OCI-LY7 (cell line): ENCODE measurements around the gene ZNF609. TPM values are rescaled to one million over a fixed set of nuclear protein-coding genes. Genes with fewer than 3 reads are reported as not detected.

Source experiments
- BruUV-seq: library from RNA; stranded (reverse); fragments of 400-500 nt; replicated peaks from 2 replicates; lab custom pipeline; 2021; lab: Mats Ljungman, UMichigan
- CTCF ChIA-PET: fragments of 300-600 bp; sonication (Branson Sonifier 250); formaldehyde crosslinking; loops from one replicate; lab custom pipeline; 2022; ENCODE audit warnings: antibody characterized with exemption; ENCODE audit not compliant: unreplicated experiment; lab: Charles Lee
- POLR2A ChIA-PET: fragments of 300-600 bp; sonication (Branson Sonifier 250); formaldehyde crosslinking; loops from one replicate; lab custom pipeline; 2022; ENCODE audit warnings: antibody characterized with exemption; lab: Charles Lee
- DNase-seq: peaks from one replicate; pipeline ENCODE4 v3.0.0-alpha.2; 2015; ENCODE audit warnings: low spot score
- H2AFZ ChIP-seq: fragments of 200-600 bp; sonication (generic), shearing (Covaris generic); 2 replicates; pipeline ENCODE4 v1.6.1; 2014; ENCODE audit warnings: mild to moderate bottlenecking, antibody characterized with exemption, low read length, moderate library complexity
- H3K27ac ChIP-seq: fragments of 200-600 bp; sonication (generic); 2 replicates; pipeline ENCODE4 v1.5.1; 2014; ENCODE audit warnings: mixed run types, low read depth, mild to moderate bottlenecking, moderate library complexity, low read length, inconsistent platforms; ENCODE audit not compliant: poor library complexity, severe bottlenecking
- H3K36me3 ChIP-seq: fragments of 200-600 bp; sonication (generic); 2 replicates; pipeline ENCODE4 v1.6.1; 2014; ENCODE audit warnings: mild to moderate bottlenecking, antibody characterized with exemption, low read length, moderate library complexity, mixed read lengths; ENCODE audit not compliant: insufficient read depth
- H3K4me1 ChIP-seq: fragments of 200-600 bp; sonication (generic); 2 replicates; pipeline ENCODE4 v1.5.1; 2014; ENCODE audit warnings: mild to moderate bottlenecking, low read length; ENCODE audit not compliant: insufficient read depth, poor library complexity, severe bottlenecking
- H3K4me2 ChIP-seq: fragments of 200-600 bp; sonication (generic); 2 replicates; pipeline ENCODE4 v1.6.1; 2014; ENCODE audit warnings: mild to moderate bottlenecking, low read length
- H3K4me3 ChIP-seq: fragments of 200-600 bp; sonication (generic); 2 replicates; pipeline ENCODE4 v1.5.1; 2014; ENCODE audit warnings: mild to moderate bottlenecking, low read depth, low read length; ENCODE audit not compliant: poor library complexity, severe bottlenecking
- H3K79me2 ChIP-seq: fragments of 200-600 bp; sonication (generic); 2 replicates; pipeline ENCODE4 v1.6.1; 2016; ENCODE audit warnings: low read depth, mild to moderate bottlenecking, low read length, moderate library complexity, mixed read lengths; ENCODE audit not compliant: insufficient read depth
- H3K9me2 ChIP-seq: fragments of 200-600 bp; sonication (generic); 2 replicates; pipeline ENCODE4 v1.6.1; 2016; ENCODE audit warnings: mild to moderate bottlenecking, low read length, mixed read lengths; ENCODE audit not compliant: insufficient read depth
- H3K9me3 ChIP-seq: fragments of 200-600 bp; sonication (generic); 2 replicates; pipeline ENCODE4 v1.6.1; 2014; ENCODE audit warnings: mild to moderate bottlenecking, mixed run types, low read length, mixed read lengths
- H4K20me1 ChIP-seq: fragments of 200-600 bp; sonication (generic); 2 replicates; pipeline ENCODE4 v1.6.1; 2014; ENCODE audit warnings: mild to moderate bottlenecking, antibody characterized with exemption, low read length, moderate library complexity, mixed read lengths; ENCODE audit not compliant: insufficient read depth
- EZH2phosphoT487 ChIP-seq: fragments of 200-600 bp; sonication (generic); IDR thresholded peaks from 2 replicates; pipeline ENCODE4 v1.6.1; 2018; ENCODE audit warnings: low read depth, borderline replicate concordance, mild to moderate bottlenecking, mixed run types, antibody characterized with exemption, low read length, moderate library complexity, mixed read lengths
- intact Hi-C: fragments of 100-400 bp; cut with micrococcal nuclease; formaldehyde crosslinking; loops from one replicate; pipeline ENCODE4 v1.10.0; 2022; ENCODE audit not compliant: unreplicated experiment
- total RNA-seq, 2 experiments: library from RNA; depleted of rRNA in 1 of 2; stranded (reverse); fragments of >200 nt in 1 of 2; shearing (Covaris generic) in 1 of 2; gene quantifications; 2 replicates each; pipeline ENCODE4 v1.2.3, GENCODE V29; 2014 to 2022
- TF ChIP-seq, protein P1 (sequence below): fragments of 200-600 bp; sonication (generic); conservative IDR thresholded peaks from 2 replicates; pipeline ENCODE4 v1.5.1; 2014; ENCODE audit warnings: mild to moderate bottlenecking, antibody characterized with exemption, low read length, moderate library complexity, mixed read lengths

ZNF609 gene
- total RNA-seq, 2 experiments from 2014 or later = 17.2 to 35.1 TPM

DNA sequence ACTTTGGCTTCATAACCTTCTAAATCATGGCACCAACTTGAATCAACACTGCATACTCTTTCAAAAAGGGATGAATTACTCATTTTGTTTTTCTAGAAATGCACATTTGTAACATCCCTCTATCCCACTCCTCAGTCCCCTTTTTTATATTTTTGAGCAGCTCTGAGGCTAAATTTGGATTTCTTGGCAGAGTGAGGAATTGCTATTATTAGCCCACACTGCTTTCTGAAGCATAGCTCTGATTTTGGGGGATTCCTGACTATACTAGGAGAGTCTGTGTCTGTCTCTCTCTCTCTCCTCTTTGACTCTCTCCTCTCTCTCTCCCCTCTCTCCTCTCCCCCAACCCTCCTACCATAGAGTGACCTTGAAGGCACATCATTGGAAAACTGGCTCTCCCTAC lies 238.4 kb downstream of the ZNF609 start:
- Histone ChIP-seq H3K79me2 (peaks cover 42% of the 10 kb centered on the region; the same call in 1 of the 2 replicates), H4K20me1 (peaks cover 20% of the 10 kb centered on the region; the same call in 1 of the 2 replicates), H3K4me3 (no peak overlapping the region), H3K9me3 (no peaks in the 10 kb centered on the region), H3K4me2 (0 out of 2 replicates have a peak overlapping the region, but pooled peaks have one; percentile 86), H3K27ac (no peak overlapping the region), H3K4me1 (peaks cover 57% of the 10 kb centered on the region), H2AFZ (no peak overlapping the region), H3K9me2 (no peaks in the 10 kb centered on the region), H3K36me3 (peaks cover 20% of the 10 kb centered on the region)
- TF ChIP-seq, protein P1, sequence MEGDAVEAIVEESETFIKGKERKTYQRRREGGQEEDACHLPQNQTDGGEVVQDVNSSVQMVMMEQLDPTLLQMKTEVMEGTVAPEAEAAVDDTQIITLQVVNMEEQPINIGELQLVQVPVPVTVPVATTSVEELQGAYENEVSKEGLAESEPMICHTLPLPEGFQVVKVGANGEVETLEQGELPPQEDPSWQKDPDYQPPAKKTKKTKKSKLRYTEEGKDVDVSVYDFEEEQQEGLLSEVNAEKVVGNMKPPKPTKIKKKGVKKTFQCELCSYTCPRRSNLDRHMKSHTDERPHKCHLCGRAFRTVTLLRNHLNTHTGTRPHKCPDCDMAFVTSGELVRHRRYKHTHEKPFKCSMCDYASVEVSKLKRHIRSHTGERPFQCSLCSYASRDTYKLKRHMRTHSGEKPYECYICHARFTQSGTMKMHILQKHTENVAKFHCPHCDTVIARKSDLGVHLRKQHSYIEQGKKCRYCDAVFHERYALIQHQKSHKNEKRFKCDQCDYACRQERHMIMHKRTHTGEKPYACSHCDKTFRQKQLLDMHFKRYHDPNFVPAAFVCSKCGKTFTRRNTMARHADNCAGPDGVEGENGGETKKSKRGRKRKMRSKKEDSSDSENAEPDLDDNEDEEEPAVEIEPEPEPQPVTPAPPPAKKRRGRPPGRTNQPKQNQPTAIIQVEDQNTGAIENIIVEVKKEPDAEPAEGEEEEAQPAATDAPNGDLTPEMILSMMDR = no peak
- no peak for TF ChIP-seq EZH2phosphoT487
- intact Hi-C loops = no loop called here
- POLR2A ChIA-PET = no interaction called here
- CTCF ChIA-PET = no interaction called here
- no peak for DNase-seq
- BruUV-seq = no TSS peak

DNA sequence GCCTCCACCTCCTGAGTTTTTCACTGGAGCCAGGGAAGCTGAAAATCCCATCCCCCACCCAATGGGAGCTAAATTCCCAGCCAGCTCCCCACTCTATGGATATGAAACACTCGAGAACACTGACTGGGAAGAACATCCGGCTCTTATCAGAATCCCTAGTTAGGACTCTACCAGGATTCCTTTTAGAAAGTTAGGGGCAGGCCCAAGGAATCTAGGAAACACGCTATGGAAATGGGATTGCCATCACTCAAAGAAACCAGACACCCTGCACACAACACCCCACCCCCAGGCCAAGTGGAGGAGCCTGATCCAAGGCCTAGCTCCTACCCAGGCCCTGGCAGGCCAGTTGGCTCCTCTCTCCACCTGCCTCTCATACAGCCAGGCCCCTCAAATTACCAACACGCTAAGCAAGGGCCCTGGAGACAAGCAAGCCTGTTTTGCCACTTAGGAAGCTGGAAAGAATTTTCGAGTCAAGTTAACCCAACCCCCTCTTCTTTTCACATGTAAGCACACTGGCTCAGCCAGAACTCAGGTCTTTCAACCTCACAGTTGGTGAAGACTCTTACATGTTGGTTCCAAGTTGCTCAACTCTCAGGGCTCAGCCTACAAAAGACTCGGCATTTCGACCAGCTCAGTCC lies 239.5 kb downstream of the ZNF609 start:
- Histone ChIP-seq H3K9me3 (no peaks in the 10 kb centered on the region), H3K27ac (no peak overlapping the region), H3K4me1 (peaks cover 55% of the 10 kb centered on the region), H3K4me3 (no peak overlapping the region), H3K4me2 (peak overlapping the region; percentile 86), H3K36me3 (peaks cover 12% of the 10 kb centered on the region), H3K79me2 (peaks cover 41% of the 10 kb centered on the region; the same call in 1 of the 2 replicates), H3K9me2 (no peaks in the 10 kb centered on the region), H2AFZ (no peak overlapping the region), H4K20me1 (peaks cover 20% of the 10 kb centered on the region; the same call in 1 of the 2 replicates)
- ChIA-PET POLR2A (interaction anchor here (0.6 kb wide), 1 partner anchor 1252 kb away, joined by 3 read pairs; no protein-coding TSS in a partner anchor), CTCF (no interaction called here)
- DNase-seq = no peak
- intact Hi-C loops = no loop called here
- BruUV-seq = no TSS peak
- TF ChIP-seq, protein P1 = no peak
- no peak for TF ChIP-seq EZH2phosphoT487

DNA sequence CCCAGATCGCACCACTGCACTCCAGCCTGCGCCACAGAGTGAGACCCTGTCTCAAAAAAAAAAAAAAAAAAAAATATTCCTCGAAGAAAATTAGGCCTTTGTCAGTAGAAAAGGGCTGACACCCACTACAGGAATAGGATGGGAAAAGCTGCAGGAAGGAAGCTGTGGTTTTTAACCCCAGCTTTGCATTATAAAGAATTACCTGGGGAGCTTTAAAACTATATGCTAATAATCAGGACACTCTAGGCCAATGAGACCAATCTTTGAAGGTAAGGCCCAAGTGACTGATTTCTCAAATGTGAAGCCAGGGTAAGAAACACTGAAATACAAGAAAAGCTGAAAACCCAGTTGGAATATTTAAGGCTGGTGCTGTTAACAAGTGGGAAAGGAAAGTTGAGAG lies 240.7 kb downstream of the ZNF609 start:
- no peak for DNase-seq
- Histone ChIP-seq H3K79me2 (peaks cover 35% of the 10 kb centered on the region; the same call in 1 of the 2 replicates), H3K4me1 (peaks cover 43% of the 10 kb centered on the region), H3K4me3 (peak overlapping the region; percentile 90), H3K9me2 (no peaks in the 10 kb centered on the region), H3K9me3 (no peaks in the 10 kb centered on the region), H2AFZ (no peak overlapping the region), H3K36me3 (peaks cover 7% of the 10 kb centered on the region), H3K27ac (no peak overlapping the region), H4K20me1 (peaks cover 16% of the 10 kb centered on the region; the same call in 1 of the 2 replicates), H3K4me2 (peak overlapping the region; percentile 86)
- BruUV-seq = no TSS peak
- intact Hi-C loops = no loop called here
- ChIA-PET CTCF (no interaction called here), POLR2A (interaction anchor here (0.6 to 1.0 kb wide), 2 partner anchors 66 to 102 kb away, joined by 3 read pairs; no protein-coding TSS in a partner anchor)
- TF ChIP-seq, protein P1 = no peak
- TF ChIP-seq EZH2phosphoT487 = no peak
